Effector memory CD4-positive, alpha-beta T cell (primary cell): ENCODE results near the gene DAPL1.

Experiments used
- DNase-seq, 3 donors: peaks; one replicate each; pipeline ENCODE4 v3.0.0-alpha.2; 2020
- H3K27ac ChIP-seq: 2 replicates; pipeline ENCODE4 v1.7.0; 2013; ENCODE audit warnings: mild to moderate bottlenecking, low read length, moderate library complexity; ENCODE audit not compliant: insufficient read depth, poor library complexity, severe bottlenecking
- H3K27me3 ChIP-seq: replicated peaks from 2 replicates; pipeline ENCODE4 v1.7.0; 2013; ENCODE audit warnings: mild to moderate bottlenecking, low read length; ENCODE audit not compliant: insufficient read depth, control insufficient read depth, poor library complexity, severe bottlenecking
- H3K36me3 ChIP-seq: 2 replicates; pipeline ENCODE4 v1.7.0; 2013; ENCODE audit warnings: mild to moderate bottlenecking, low read length, moderate library complexity; ENCODE audit not compliant: control insufficient read depth, insufficient read depth
- H3K4me1 ChIP-seq: 2 replicates; pipeline ENCODE4 v1.7.0; 2013; ENCODE audit warnings: low read length, mild to moderate bottlenecking; ENCODE audit not compliant: control insufficient read depth, insufficient read depth, poor library complexity, severe bottlenecking
- H3K4me3 ChIP-seq: 2 replicates; pipeline ENCODE4 v1.7.0; 2013; ENCODE audit warnings: low read length, low read depth, mild to moderate bottlenecking; ENCODE audit not compliant: insufficient read depth, poor library complexity, severe bottlenecking
- H3K9me3 ChIP-seq: 2 replicates; pipeline ENCODE4 v1.7.0; 2013; ENCODE audit warnings: mild to moderate bottlenecking, low read length, moderate library complexity; ENCODE audit not compliant: control insufficient read depth

DAPL1 gene

GRCh38 chr2:158815658-158816057 is 20.5 kb downstream of the DAPL1 start:
- Histone ChIP-seq H3K4me3 (no peak overlapping the region), H3K9me3 (no peaks in the 10 kb centered on the region), H3K27me3 (no peaks in the 10 kb centered on the region), H3K27ac (no peak overlapping the region), H3K36me3 (no peaks in the 10 kb centered on the region), H3K4me1 (no peaks in the 10 kb centered on the region)
- DNase-seq: no peak

- Histone ChIP-seq H3K4me1 (no peaks in the 10 kb centered on the region), H3K9me3 (no peaks in the 10 kb centered on the region), H3K27me3 (no peaks in the 10 kb centered on the region), H3K4me3 (no peak overlapping the region), H3K36me3 (no peaks in the 10 kb centered on the region), H3K27ac (no peak overlapping the region)
- no peak for DNase-seq
Measured at GRCh38 chr2:158817588-158817987, 22.5 kb downstream of the DAPL1 start.

GRCh38 chr2:158818511-158818910 is 23.4 kb downstream of the DAPL1 start:
- Histone ChIP-seq H3K4me1 (no peaks in the 10 kb centered on the region), H3K9me3 (no peaks in the 10 kb centered on the region), H3K36me3 (no peaks in the 10 kb centered on the region)

GRCh38 chr2:158822193-158822592 is 27.1 kb downstream of the DAPL1 start:
- H3K4me3 ChIP-seq: no peak overlapping the region
- DNase-seq: no peak
- H3K27me3 ChIP-seq: no peaks in the 10 kb centered on the region
- no peaks in the 10 kb centered on the region for H3K36me3 ChIP-seq
- H3K27ac ChIP-seq: no peak overlapping the region
- no peaks in the 10 kb centered on the region for H3K4me1 ChIP-seq
- H3K9me3 ChIP-seq: no peaks in the 10 kb centered on the region

More at GRCh38 chr2:158818511-158818910, 23.4 kb downstream of the DAPL1 start:
- no peaks in the 10 kb centered on the region for H3K27me3 ChIP-seq
- no peak for DNase-seq
- no peak overlapping the region for H3K27ac ChIP-seq
- H3K4me3 ChIP-seq: no peak overlapping the region

GRCh38 chr2:158823486-158824237 is 28.5 kb downstream of the DAPL1 start:
- H3K36me3 ChIP-seq: no peaks in the 10 kb centered on the region
- no peaks in the 10 kb centered on the region for H3K4me1 ChIP-seq
- H3K27me3 ChIP-seq: no peaks in the 10 kb centered on the region

GRCh38 chr2:158825021-158825420 is 29.9 kb downstream of the DAPL1 start:
- no peaks in the 10 kb centered on the region for H3K36me3 ChIP-seq

More at GRCh38 chr2:158823486-158824237, 28.5 kb downstream of the DAPL1 start:
- Histone ChIP-seq H3K9me3 (no peaks in the 10 kb centered on the region), H3K27ac (no peak overlapping the region), H3K4me3 (no peak overlapping the region)
- no peak for DNase-seq

GRCh38 chr2:158826965-158827364 is 31.8 kb downstream of the DAPL1 start:
- no peak for DNase-seq
- Histone ChIP-seq H3K27ac (no peak overlapping the region), H3K4me1 (no peaks in the 10 kb centered on the region), H3K36me3 (no peaks in the 10 kb centered on the region), H3K27me3 (no peaks in the 10 kb centered on the region), H3K4me3 (no peak overlapping the region), H3K9me3 (no peaks in the 10 kb centered on the region)

More at GRCh38 chr2:158825021-158825420, 29.9 kb downstream of the DAPL1 start:
- Histone ChIP-seq H3K4me3 (no peak overlapping the region), H3K4me1 (no peaks in the 10 kb centered on the region), H3K27ac (no peak overlapping the region), H3K9me3 (no peaks in the 10 kb centered on the region), H3K27me3 (no peaks in the 10 kb centered on the region)
- no peak for DNase-seq

GRCh38 chr2:158828378-158829164 is 33.5 kb downstream of the DAPL1 start:
- DNase-seq: no peak
- Histone ChIP-seq H3K27me3 (no peaks in the 10 kb centered on the region), H3K4me3 (no peak overlapping the region), H3K4me1 (no peaks in the 10 kb centered on the region), H3K27ac (no peak overlapping the region), H3K9me3 (no peaks in the 10 kb centered on the region), H3K36me3 (no peaks in the 10 kb centered on the region)

GRCh38 chr2:158829167-158829566 is 34.0 kb downstream of the DAPL1 start:
- H3K36me3 ChIP-seq: no peaks in the 10 kb centered on the region
- H3K27ac ChIP-seq: no peak overlapping the region
- no peaks in the 10 kb centered on the region for H3K27me3 ChIP-seq
- H3K4me1 ChIP-seq: no peaks in the 10 kb centered on the region
- H3K4me3 ChIP-seq: no peak overlapping the region
- no peak for DNase-seq
- H3K9me3 ChIP-seq: no peaks in the 10 kb centered on the region

GRCh38 chr2:158830201-158830600 is 35.1 kb downstream of the DAPL1 start:
- Histone ChIP-seq H3K4me3 (no peak overlapping the region), H3K27me3 (no peaks in the 10 kb centered on the region), H3K4me1 (no peaks in the 10 kb centered on the region), H3K27ac (no peak overlapping the region), H3K9me3 (no peaks in the 10 kb centered on the region), H3K36me3 (no peaks in the 10 kb centered on the region)
- no peak for DNase-seq
